GM18511 (cell line): ENCODE measurements around the gene ELMO2.

ENCODE experiments used
- ATAC-seq: cut with Tn5 transposase; IDR thresholded peaks from one replicate; pipeline ENCODE4 v1.9.1; 2021; ENCODE audit warnings: mild to moderate bottlenecking, moderate library complexity; ENCODE audit not compliant: unreplicated experiment

ELMO2 gene

GRCh38 chr20:46406200-46406985, at the start of gene ELMO2:
ELMO2 (minus strand) TSS chr20:46406615; CDS start chr20:46394482, 12,133 bp downstream.
- peak; percentile 91 for ATAC-seq

- no peak for ATAC-seq
These were observed 49.3 kb upstream of the ELMO2 start for GRCh38 chr20:46455729-46456128.

GRCh38 chr20:46446851-46447250, 40.4 kb upstream of the ELMO2 start:
- ATAC-seq, result no peak

- no peak for ATAC-seq
These were observed 33.4 kb upstream of the ELMO2 start for GRCh38 chr20:46439837-46440236.

- ATAC-seq, result no peak
These were observed 31.8 kb upstream of the ELMO2 start for GRCh38 chr20:46438156-46438750.

GRCh38 chr20:46435146-46435545, 28.7 kb upstream of the ELMO2 start:
- ATAC-seq, result no peak

GRCh38 chr20:46434597-46434996, 28.2 kb upstream of the ELMO2 start:
- no peak for ATAC-seq

- ATAC-seq, result no peak
These were observed 26.6 kb upstream of the ELMO2 start for GRCh38 chr20:46433051-46433450.

- ATAC-seq, result no peak
These were observed 24.7 kb upstream of the ELMO2 start for GRCh38 chr20:46430921-46431712.

GRCh38 chr20:46427384-46427783, 21.0 kb upstream of the ELMO2 start:
- ATAC-seq, result no peak

GRCh38 chr20:46423882-46424482, 17.6 kb upstream of the ELMO2 start:
- no peak for ATAC-seq

- ATAC-seq, result no peak
These were observed 16.9 kb upstream of the ELMO2 start for GRCh38 chr20:46423342-46423741.

- no peak for ATAC-seq
These were observed 14.5 kb upstream of the ELMO2 start for GRCh38 chr20:46420878-46421277.

GRCh38 chr20:46419882-46420281, 13.5 kb upstream of the ELMO2 start:
- ATAC-seq, result no peak

GRCh38 chr20:46416839-46417238, 10.4 kb upstream of the ELMO2 start:
- ATAC-seq, result no peak

- no peak for ATAC-seq
These were observed 10.0 kb upstream of the ELMO2 start for GRCh38 chr20:46416421-46416820.

- no peak for ATAC-seq
These were observed 9.4 kb upstream of the ELMO2 start for GRCh38 chr20:46415773-46416172.

GRCh38 chr20:46414608-46415007, 8.2 kb upstream of the ELMO2 start:
- no peak for ATAC-seq

GRCh38 chr20:46411637-46412036, 5.2 kb upstream of the ELMO2 start:
- no peak for ATAC-seq

- ATAC-seq, result no peak
These were observed 1.9 kb upstream of the ELMO2 start for GRCh38 chr20:46408281-46408731.

GRCh38 chr20:46407671-46407996, 1.2 kb upstream of the ELMO2 start:
- ATAC-seq, result no peak
